PC-3 (cell line): ENCODE results near the gene TRIP12. TPM values are rescaled to one million over a fixed set of nuclear protein-coding genes. Genes with fewer than 3 reads are reported as not detected.

Source experiments
- ATAC-seq: fragments of 200-7000 bp; cut with Tn5 transposase; 2 replicates; pipeline ENCODE4 v1.9.1; 2020; ENCODE audit warnings: mild to moderate bottlenecking, moderate library complexity
- BruUV-seq: library from RNA; stranded (reverse); fragments of 400-500 nt; replicated peaks from 2 replicates; lab custom pipeline; 2021; lab: Mats Ljungman, UMichigan
- CTCF ChIA-PET: fragments of 300-600 bp; sonication (Branson Sonifier 250); formaldehyde crosslinking; loops from one replicate; lab custom pipeline; 2022; ENCODE audit warnings: antibody characterized with exemption; lab: Charles Lee
- POLR2A ChIA-PET: fragments of 300-600 bp; sonication (Branson Sonifier 250); formaldehyde crosslinking; loops from one replicate; lab custom pipeline; 2022; ENCODE audit warnings: antibody characterized with exemption; ENCODE audit not compliant: unreplicated experiment; lab: Charles Lee
- DNase-seq: peaks from one replicate; pipeline ENCODE4 v3.0.0-alpha.2; 2015
- H2AFZ ChIP-seq: fragments of 300-600 bp; sonication (generic); 2 replicates; pipeline ENCODE4 v1.6.0; 2016; ENCODE audit warnings: antibody characterized with exemption, low read length
- H3F3A ChIP-seq: fragments of 300-600 bp; sonication (generic); one replicate; pipeline ENCODE4 v1.6.0; 2017; ENCODE audit warnings: antibody characterized with exemption, low read length, control low read depth, mild to moderate bottlenecking; ENCODE audit not compliant: unreplicated experiment
- H3K27ac ChIP-seq: fragments of 300-600 bp; sonication (generic); 2 replicates; pipeline ENCODE4 v1.5.1; 2016; ENCODE audit warnings: mild to moderate bottlenecking, low read length
- H3K27me3 ChIP-seq: fragments of 300-600 bp; sonication (generic); 2 replicates; pipeline ENCODE4 v1.6.1; 2016; ENCODE audit warnings: low read length, mixed read lengths
- H3K36me3 ChIP-seq: fragments of 300-600 bp; sonication (generic); 2 replicates; pipeline ENCODE4 v1.6.1; 2016; ENCODE audit warnings: low read depth, mixed run types, low read length, mixed read lengths
- H3K4me1 ChIP-seq: fragments of 300-600 bp; sonication (generic); 2 replicates; pipeline ENCODE4 v1.5.1; 2016; ENCODE audit warnings: low read length; ENCODE audit not compliant: insufficient read depth
- H3K4me2 ChIP-seq: fragments of 300-600 bp; sonication (generic); 2 replicates; pipeline ENCODE4 v1.6.0; 2016; ENCODE audit warnings: low read length
- H3K4me3 ChIP-seq: fragments of 300-600 bp; sonication (generic); 2 replicates; pipeline ENCODE4 v1.5.1; 2016; ENCODE audit warnings: mild to moderate bottlenecking, low read length, mixed read lengths
- H3K79me2 ChIP-seq: fragments of 300-600 bp; sonication (generic); 2 replicates; pipeline ENCODE4 v1.6.1; 2017; ENCODE audit warnings: low read length, mixed read lengths
- H3K9ac ChIP-seq: fragments of 300-600 bp; sonication (generic); 2 replicates; pipeline ENCODE4 v1.6.0; 2016; ENCODE audit warnings: mild to moderate bottlenecking, low read length
- H3K9me2 ChIP-seq: fragments of 300-600 bp; sonication (generic); replicated peaks from 2 replicates; pipeline ENCODE4 v1.6.1; 2016; ENCODE audit warnings: mixed run types, low read length, mixed read lengths
- H3K9me3 ChIP-seq: fragments of 300-600 bp; sonication (generic); 2 replicates; pipeline ENCODE4 v1.6.1; 2016; ENCODE audit warnings: low read length, mixed read lengths
- H4K20me1 ChIP-seq: fragments of 300-600 bp; sonication (generic); 2 replicates; pipeline ENCODE4 v1.6.1; 2016; ENCODE audit warnings: low read length, mixed read lengths
- CTCF ChIP-seq: fragments of 300-600 bp; sonication (generic); conservative IDR thresholded peaks from 2 replicates; pipeline ENCODE4 v1.5.1; 2017; ENCODE audit warnings: antibody characterized with exemption, low read depth, mild to moderate bottlenecking, low read length
- EZH2 ChIP-seq: fragments of 300-600 bp; sonication (generic); IDR thresholded peaks from one replicate; pipeline ENCODE4 v1.6.1; 2017; ENCODE audit warnings: antibody characterized with exemption, mild to moderate bottlenecking, low read length; ENCODE audit not compliant: unreplicated experiment
- EZH2phosphoT487 ChIP-seq: fragments of 300-600 bp; sonication (generic); IDR thresholded peaks from 2 replicates; pipeline ENCODE4 v1.6.1; 2018; ENCODE audit warnings: mild to moderate bottlenecking, antibody characterized with exemption, low read length, borderline replicate concordance
- intact Hi-C: fragments of 100-400 bp; cut with micrococcal nuclease; formaldehyde crosslinking; loops from 2 replicates; pipeline ENCODE4 v1.9.0; 2023
- total RNA-seq: library from RNA; depleted of rRNA; stranded (reverse); fragments of >200 nt; gene quantifications from 2 replicates; pipeline ENCODE4 v1.2.3, GENCODE V29; 2014

TRIP12 gene
- total RNA-seq, 1 experiment from 2014 or later, result 113 TPM

GRCh38 chr2:229731363-229731762 lies 190.4 kb downstream of the TRIP12 start:
- POLR2A ChIA-PET, result no interaction called here

GRCh38 chr2:229728370-229728769 lies 193.4 kb downstream of the TRIP12 start:
- H3K4me1 ChIP-seq, result peaks cover 15% of the 10 kb centered on the region
- H2AFZ ChIP-seq, result no peak overlapping the region
- no TSS peak for BruUV-seq
- no peaks in the 10 kb centered on the region for H3K9me3 ChIP-seq
- no peaks in the 10 kb centered on the region for H3K27me3 ChIP-seq
- H4K20me1 ChIP-seq, result no peaks in the 10 kb centered on the region
- no peak overlapping the region for H3K4me2 ChIP-seq
- ChIA-PET POLR2A (no interaction called here), CTCF (no interaction called here)
- peak; percentile 55 for ATAC-seq
- TF ChIP-seq EZH2 (no peak), CTCF (no peak), EZH2phosphoT487 (no peak)
- H3F3A ChIP-seq, result no peaks in the 10 kb centered on the region
- DNase-seq, result peak; percentile 50
- H3K9ac ChIP-seq, result no peak overlapping the region
- no peaks in the 10 kb centered on the region for H3K9me2 ChIP-seq
- H3K4me3 ChIP-seq, result no peak overlapping the region
- no peaks in the 10 kb centered on the region for H3K79me2 ChIP-seq
- intact Hi-C loops, result no loop called here
- H3K36me3 ChIP-seq, result no peaks in the 10 kb centered on the region
- H3K27ac ChIP-seq, result no peak overlapping the region

More at GRCh38 chr2:229731363-229731762, 190.4 kb downstream of the TRIP12 start:
- CTCF ChIA-PET, result no interaction called here
- Histone ChIP-seq H3K36me3 (no peaks in the 10 kb centered on the region), H4K20me1 (no peaks in the 10 kb centered on the region), H3K4me1 (peaks cover 7% of the 10 kb centered on the region), H3K9ac (no peak overlapping the region), H3K79me2 (no peaks in the 10 kb centered on the region), H3K27me3 (no peaks in the 10 kb centered on the region), H3F3A (no peaks in the 10 kb centered on the region), H3K27ac (no peak overlapping the region), H3K4me2 (no peak overlapping the region), H3K9me2 (no peaks in the 10 kb centered on the region), H2AFZ (no peak overlapping the region), H3K9me3 (no peaks in the 10 kb centered on the region), H3K4me3 (no peak overlapping the region)
- intact Hi-C loops, result no loop called here
- no peak for TF ChIP-seq EZH2
- TF ChIP-seq EZH2phosphoT487, result no peak
- TF ChIP-seq CTCF, result no peak
- DNase-seq (no peak), ATAC-seq (no peak)
- BruUV-seq, result no TSS peak

GRCh38 chr2:229726643-229727042 lies 195.2 kb downstream of the TRIP12 start:
- intact Hi-C loops, result no loop called here
- H3K27ac ChIP-seq, result peak overlapping the region; percentile 67
- H3K27me3 ChIP-seq, result no peaks in the 10 kb centered on the region
- H3K36me3 ChIP-seq, result no peaks in the 10 kb centered on the region
- H3K9ac ChIP-seq, result peak overlapping the region; percentile 17
- no peaks in the 10 kb centered on the region for H3F3A ChIP-seq
- DNase-seq (no peak), ATAC-seq (no peak)
- H3K4me2 ChIP-seq, result peak overlapping the region; percentile 48; the same call in 1 of the 2 replicates
- TF ChIP-seq CTCF, result no peak
- no peak for TF ChIP-seq EZH2
- TF ChIP-seq EZH2phosphoT487, result no peak
- no peaks in the 10 kb centered on the region for H3K9me3 ChIP-seq
- no TSS peak for BruUV-seq
- H4K20me1 ChIP-seq, result no peaks in the 10 kb centered on the region
- no peaks in the 10 kb centered on the region for H3K9me2 ChIP-seq
- no peak overlapping the region for H2AFZ ChIP-seq
- H3K4me1 ChIP-seq, result peaks cover 15% of the 10 kb centered on the region
- POLR2A ChIA-PET, result no interaction called here
- H3K4me3 ChIP-seq, result no peak overlapping the region
- CTCF ChIA-PET, result no interaction called here
- H3K79me2 ChIP-seq, result no peaks in the 10 kb centered on the region
